Dermis microvascular lymphatic vessel endothelial cell (primary cell): Measurements from ENCODE around the gene CD2AP. TPM values are rescaled to one million over a fixed set of nuclear protein-coding genes. Genes with fewer than 3 reads are reported as not detected.
"Not testable (repeated sequence)": the region's sequence is repeated elsewhere in the genome, so short reads cannot be mapped to it uniquely, and the experiment has no call there.

Experiments
- DNase-seq, 2 donors: peaks; one replicate each; pipeline versions ENCODE4 v3.0.0 to v3.0.0-alpha.2; 2010; ENCODE audit warnings: low read depth in 2 of 2
- total RNA-seq: library from RNA; depleted of rRNA; stranded (reverse); fragments of >200 nt; gene quantifications from 2 replicates; pipeline ENCODE4 v1.2.1, GENCODE V29; 2014

The CD2AP gene
- total RNA-seq = 19.8 and 21.5 TPM in 2 replicates

GRCh38 chr6:47477497-47478232 is at the start of gene CD2AP:
TSS of gene CD2AP (plus strand) at chr6:47477789. CDS start at chr6:47478245, 456 bp downstream.
- peak; percentile 72 to 88 for DNase-seq

GRCh38 chr6:47428288-47428687 is 49.3 kb upstream of the CD2AP start:
- no peak for DNase-seq

GRCh38 chr6:47428746-47429664 is 48.6 kb upstream of the CD2AP start:
- no peak for DNase-seq

GRCh38 chr6:47434372-47435253 is 43.0 kb upstream of the CD2AP start:
- no peak for DNase-seq

GRCh38 chr6:47435254-47435612 is 42.4 kb upstream of the CD2AP start:
- no peak for DNase-seq

DNA sequence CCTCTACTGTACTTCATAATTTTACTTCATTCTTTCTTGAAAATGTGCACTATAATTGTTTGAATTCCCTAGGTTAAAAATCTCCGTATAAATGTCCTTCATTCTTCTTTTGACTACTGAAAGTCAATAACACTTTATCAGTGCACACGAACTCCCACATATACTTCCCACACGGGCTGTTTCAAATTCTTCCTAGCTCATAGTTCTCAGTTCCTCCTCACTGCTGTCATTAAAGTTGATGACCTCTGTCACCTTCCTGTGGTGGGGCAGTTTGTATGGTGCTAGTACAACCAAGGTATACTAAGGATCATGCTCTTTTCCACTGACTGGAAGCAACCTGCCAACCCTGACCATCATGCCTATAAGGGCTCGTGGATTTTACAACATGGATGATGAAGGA is 40.0 kb upstream of the CD2AP start:
- no peak for DNase-seq

- no peak for DNase-seq
These were observed 38.9 kb upstream of the CD2AP start for GRCh38 chr6:47438481-47439347.

- no peak for DNase-seq
These were observed 38.3 kb upstream of the CD2AP start for GRCh38 chr6:47439348-47439668.

- DNase-seq = no peak
These were observed 36.9 kb upstream of the CD2AP start for GRCh38 chr6:47440719-47441118.

GRCh38 chr6:47444964-47445363 is 32.6 kb upstream of the CD2AP start:
- not testable (repeated sequence) for DNase-seq

- peak in 1 of 2 donors; percentile 2 for DNase-seq
These were observed 30.8 kb upstream of the CD2AP start for GRCh38 chr6:47446669-47447330.

DNA sequence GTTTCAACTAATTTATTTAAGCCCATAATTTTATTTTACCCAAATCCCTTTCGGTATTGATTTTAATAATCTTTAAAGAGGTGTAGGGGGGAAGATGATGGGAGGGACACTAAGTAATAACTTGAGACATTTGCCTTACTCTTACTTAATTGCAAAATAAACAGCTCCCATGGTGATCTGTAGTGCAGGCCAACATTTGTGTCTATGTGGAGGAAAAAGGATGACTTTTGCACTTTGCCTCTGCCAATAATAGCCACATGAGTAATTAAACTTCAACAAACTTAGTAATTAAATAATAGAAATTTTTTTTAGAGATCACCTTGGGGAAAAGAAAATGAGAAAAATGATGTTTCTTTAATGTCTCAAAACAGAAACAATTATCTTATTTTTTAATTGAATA is 29.9 kb upstream of the CD2AP start:
- no peak for DNase-seq

DNA sequence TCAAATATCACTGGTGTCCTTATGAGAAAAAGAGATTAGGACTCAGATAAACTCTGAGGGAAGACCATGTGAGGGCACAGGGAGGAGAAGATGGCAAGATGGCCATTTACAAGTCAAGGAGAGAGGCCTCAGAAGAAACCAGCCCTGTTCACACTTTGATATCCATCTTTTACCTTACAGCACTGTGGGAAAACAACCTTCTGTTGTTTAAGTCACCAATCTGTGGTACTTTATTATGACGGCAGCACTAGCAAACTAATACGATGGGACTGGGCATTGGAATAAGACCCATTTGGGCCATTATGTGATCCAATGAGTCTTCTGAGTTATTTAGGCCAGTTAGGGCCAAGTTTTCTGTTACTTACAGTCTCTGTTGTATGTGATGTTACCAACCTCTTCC is 26.4 kb upstream of the CD2AP start:
- DNase-seq = no peak

GRCh38 chr6:47452899-47453298 is 24.7 kb upstream of the CD2AP start:
- no peak for DNase-seq

GRCh38 chr6:47453372-47453936 is 24.1 kb upstream of the CD2AP start:
- DNase-seq = no peak

GRCh38 chr6:47454713-47455396 is 22.7 kb upstream of the CD2AP start:
- DNase-seq = no peak

- DNase-seq = no peak
These were observed 21.9 kb upstream of the CD2AP start for GRCh38 chr6:47455533-47456209.

DNA sequence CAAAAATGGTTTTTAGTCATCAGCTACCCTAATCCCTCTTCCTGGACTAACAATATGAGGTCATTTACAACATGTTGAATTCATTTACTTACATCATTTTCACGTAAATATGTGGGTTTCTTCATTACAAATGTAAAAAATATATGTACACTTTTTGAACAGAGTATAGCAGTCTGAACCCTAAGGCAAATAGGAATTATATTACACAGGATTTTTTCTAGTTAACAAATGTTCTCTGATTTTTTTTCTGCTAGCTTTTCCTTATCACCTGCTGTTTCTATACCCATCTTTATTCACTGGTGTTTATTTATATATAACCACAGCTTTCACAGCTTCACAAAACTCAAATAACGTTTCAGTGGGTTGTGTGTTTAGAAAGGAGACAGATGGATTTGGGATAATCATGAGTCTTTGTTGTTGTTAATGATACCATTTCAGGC is 21.0 kb upstream of the CD2AP start:
- DNase-seq = no peak

- DNase-seq = no peak
These were observed 20.2 kb upstream of the CD2AP start for GRCh38 chr6:47457370-47457769.
